ENCODE measurements around the gene KRT2.

- TF ChIP-seq, protein P1, sequence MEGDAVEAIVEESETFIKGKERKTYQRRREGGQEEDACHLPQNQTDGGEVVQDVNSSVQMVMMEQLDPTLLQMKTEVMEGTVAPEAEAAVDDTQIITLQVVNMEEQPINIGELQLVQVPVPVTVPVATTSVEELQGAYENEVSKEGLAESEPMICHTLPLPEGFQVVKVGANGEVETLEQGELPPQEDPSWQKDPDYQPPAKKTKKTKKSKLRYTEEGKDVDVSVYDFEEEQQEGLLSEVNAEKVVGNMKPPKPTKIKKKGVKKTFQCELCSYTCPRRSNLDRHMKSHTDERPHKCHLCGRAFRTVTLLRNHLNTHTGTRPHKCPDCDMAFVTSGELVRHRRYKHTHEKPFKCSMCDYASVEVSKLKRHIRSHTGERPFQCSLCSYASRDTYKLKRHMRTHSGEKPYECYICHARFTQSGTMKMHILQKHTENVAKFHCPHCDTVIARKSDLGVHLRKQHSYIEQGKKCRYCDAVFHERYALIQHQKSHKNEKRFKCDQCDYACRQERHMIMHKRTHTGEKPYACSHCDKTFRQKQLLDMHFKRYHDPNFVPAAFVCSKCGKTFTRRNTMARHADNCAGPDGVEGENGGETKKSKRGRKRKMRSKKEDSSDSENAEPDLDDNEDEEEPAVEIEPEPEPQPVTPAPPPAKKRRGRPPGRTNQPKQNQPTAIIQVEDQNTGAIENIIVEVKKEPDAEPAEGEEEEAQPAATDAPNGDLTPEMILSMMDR (IDR thresholded peaks at IDR 0.05): no peak
- no peak for TF ChIP-seq EZH2 (IDR thresholded peaks at IDR 0.05; ENCODE audit: borderline replicate concordance, insufficient read depth, low read depth, low read length, poor library complexity, severe bottlenecking)
Observed at GRCh38 chr12:52655720-52656124, 3.7 kb upstream of the KRT2 start.

All from B cell (primary cell).